Astrocyte of the cerebellum (primary cell): ENCODE data around the gene RNF144A.
A peak's percentile ranks its signal among the peaks of the same experiment; 100 is the strongest.

ENCODE experiments used
- DNase-seq: peaks from one replicate; pipeline ENCODE4 v3.0.0-alpha.2; 2011; ENCODE audit warnings: low read depth
- H3K4me3 ChIP-seq: 2 replicates; pipeline ENCODE4 v1.5.1; 2011; ENCODE audit warnings: mild to moderate bottlenecking, low read depth, low read length, moderate library complexity
- in situ Hi-C: cut with HindIII; loops from 2 replicates; pipeline ENCODE4 v1.10.0; 2017; ENCODE audit warnings: low sequenced_read_pairs
- TF ChIP-seq, protein P1 (sequence below): IDR thresholded peaks from 2 replicates; pipeline ENCODE4 v1.5.1; 2012; ENCODE audit warnings: low read length, low read depth, moderate library complexity, mild to moderate bottlenecking; ENCODE audit errors: missing control alignments

The RNF144A gene

DNA sequence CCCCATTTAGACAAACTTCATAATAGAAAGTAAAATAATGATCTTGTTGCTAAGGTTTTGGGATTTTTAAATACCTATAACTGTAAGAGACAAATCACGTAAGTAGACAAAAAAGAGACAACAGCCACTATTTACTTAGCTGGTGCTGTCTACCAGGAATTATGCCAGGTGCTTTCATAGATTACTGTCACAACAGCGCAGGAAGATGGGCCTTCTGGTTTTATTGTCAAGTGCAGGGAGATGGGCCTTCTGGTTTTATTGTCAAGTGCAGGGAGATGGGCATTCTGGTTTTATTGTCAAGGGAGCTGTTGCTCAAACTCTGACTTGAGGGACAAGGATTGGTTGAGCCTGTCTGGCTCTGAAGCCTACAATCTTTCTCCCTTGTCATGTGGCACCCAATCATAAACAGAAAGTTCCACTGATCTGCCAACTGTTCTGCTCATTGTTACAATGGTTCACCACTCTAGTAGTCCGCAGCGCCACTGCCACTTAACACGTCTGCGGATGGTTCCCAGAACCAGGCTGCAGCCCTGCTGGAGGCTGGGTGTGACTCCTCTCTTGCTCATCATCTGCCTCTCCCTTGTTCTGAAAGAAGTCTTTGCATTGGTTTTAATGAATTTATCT lies 95.0 kb downstream of the RNF144A start:
- TF ChIP-seq, protein P1, sequence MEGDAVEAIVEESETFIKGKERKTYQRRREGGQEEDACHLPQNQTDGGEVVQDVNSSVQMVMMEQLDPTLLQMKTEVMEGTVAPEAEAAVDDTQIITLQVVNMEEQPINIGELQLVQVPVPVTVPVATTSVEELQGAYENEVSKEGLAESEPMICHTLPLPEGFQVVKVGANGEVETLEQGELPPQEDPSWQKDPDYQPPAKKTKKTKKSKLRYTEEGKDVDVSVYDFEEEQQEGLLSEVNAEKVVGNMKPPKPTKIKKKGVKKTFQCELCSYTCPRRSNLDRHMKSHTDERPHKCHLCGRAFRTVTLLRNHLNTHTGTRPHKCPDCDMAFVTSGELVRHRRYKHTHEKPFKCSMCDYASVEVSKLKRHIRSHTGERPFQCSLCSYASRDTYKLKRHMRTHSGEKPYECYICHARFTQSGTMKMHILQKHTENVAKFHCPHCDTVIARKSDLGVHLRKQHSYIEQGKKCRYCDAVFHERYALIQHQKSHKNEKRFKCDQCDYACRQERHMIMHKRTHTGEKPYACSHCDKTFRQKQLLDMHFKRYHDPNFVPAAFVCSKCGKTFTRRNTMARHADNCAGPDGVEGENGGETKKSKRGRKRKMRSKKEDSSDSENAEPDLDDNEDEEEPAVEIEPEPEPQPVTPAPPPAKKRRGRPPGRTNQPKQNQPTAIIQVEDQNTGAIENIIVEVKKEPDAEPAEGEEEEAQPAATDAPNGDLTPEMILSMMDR: no peak
- in situ Hi-C loops: no loop called here
- no peak overlapping the region for H3K4me3 ChIP-seq
- DNase-seq: no peak

DNA sequence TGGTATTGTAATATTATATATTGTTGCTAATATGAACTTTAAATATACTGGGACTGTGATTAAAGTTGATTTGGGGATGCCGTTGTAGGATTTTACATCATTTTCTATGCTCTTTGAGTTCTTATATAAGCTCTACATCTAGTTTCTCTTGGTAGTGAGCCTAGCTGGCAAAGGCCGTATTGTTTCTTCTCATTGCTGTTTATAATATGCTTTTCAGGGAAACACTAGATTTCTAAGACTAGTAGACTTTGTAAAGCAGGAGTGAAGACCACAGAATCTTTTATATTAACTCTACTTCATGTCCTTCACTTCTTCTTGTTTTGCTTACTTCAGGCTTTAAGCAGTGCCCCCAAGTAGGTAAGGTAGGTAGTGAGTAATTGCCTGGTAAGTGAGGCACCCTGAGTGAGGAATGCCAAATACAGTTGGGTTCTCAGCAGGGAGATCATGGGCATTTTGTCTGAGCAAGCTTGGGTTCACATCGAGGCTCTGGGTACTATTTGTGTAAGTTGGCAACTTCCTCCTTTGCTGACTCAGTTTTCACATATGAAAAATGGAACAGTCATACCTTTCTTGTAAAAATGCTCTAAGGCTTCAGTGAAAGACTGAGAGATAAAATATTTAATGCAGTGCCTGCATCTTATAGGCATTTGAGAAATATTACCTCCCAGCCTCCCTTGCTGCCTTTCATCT lies 96.4 kb downstream of the RNF144A start:
- in situ Hi-C loops: no loop called here
- H3K4me3 ChIP-seq: no peak overlapping the region
- DNase-seq: no peak
- TF ChIP-seq, protein P1: no peak

DNA sequence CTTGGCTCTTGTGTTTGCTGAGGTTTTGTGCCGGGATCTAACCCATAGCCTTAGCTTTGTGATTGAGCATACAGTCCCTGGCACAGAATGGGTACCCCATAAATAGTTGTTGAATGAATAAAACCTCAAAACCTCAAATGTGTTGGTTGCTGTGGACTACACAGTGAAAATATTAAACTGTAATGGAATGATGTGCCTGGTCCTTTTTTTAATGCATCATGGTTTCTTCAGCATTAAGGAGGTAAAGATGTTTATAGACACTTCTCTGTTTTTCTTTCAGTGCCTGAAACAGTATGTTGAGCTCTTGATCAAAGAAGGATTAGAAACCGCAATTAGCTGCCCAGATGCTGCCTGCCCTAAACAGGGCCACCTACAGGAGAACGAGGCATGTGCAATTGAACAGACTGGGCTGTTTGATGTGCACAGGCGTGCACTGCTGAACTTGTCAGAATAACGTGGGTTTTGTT lies 97.0 kb downstream of the RNF144A start:
- no peak overlapping the region for H3K4me3 ChIP-seq
- in situ Hi-C loops: no loop called here
- TF ChIP-seq, protein P1: peak; percentile 82

DNA sequence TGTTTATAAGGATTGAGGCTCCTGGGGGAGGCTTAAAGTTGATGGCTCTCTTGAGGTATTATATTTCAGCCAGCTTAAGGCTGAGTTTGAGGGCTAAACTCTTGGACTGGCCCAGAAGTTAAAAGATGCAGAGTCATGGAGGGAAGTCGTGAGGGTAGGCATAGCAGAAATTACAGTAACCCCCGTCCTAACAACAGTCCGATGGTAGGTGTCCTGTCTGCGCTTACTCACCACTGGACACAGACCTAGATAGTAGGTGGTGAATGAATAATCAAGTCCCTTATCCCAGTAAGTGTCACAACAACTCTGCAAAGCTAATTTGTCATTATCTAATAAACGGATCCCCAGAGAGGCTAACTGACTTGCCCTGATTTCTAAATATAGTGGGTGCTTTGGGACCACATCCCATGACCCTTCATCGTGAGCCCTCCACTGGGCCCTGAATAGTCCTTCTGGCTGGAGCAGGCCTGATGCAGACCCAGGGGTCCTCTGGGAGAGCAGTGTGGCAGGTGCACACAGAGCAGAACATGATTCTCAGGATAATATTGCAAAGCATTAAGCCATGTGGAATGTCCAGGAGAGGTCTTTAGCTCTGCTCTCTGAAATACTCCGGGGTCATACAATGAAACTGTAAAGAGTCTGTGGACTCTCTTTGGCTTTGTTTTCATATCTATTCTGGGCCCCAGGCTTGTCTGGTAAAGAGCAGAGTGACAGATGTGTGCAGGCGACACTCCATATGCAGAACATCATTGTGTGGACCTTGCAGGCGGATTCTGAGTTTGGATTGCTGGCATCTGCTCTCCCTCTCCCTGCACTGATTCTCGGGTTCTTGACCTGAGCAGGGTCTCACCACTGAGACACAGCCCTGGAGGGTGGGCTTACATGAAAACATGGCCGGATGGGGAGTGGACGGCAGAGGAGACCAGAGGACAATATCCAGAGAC lies 98.1 kb downstream of the RNF144A start:
- in situ Hi-C loops: no loop called here
- TF ChIP-seq, protein P1: no peak
- H3K4me3 ChIP-seq: no peak overlapping the region
- DNase-seq: no peak

More for the DNA sequence above, 97.0 kb downstream of the RNF144A start:
- peak; percentile 76 for DNase-seq

DNA sequence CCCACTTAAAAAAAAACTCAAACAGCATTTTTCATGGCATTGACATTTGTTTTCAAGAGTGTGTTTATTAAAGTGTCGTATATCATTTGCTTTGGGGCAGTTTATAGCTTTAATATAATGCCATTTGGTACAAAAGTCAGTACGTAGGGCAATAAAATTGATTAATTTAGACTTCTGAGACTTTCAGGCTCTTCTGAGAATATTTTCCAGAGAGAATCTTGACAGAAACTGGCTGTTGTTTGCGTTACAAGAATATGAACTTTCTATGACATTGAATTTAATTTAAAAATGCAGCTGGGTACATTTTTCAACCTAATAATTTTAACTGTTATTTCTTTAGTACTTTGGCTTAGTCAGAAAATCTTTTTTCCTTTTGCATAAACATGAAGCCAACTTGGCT lies 98.9 kb downstream of the RNF144A start:
- no peak for DNase-seq
- in situ Hi-C loops: no loop called here
- TF ChIP-seq, protein P1: no peak
- no peak overlapping the region for H3K4me3 ChIP-seq

DNA sequence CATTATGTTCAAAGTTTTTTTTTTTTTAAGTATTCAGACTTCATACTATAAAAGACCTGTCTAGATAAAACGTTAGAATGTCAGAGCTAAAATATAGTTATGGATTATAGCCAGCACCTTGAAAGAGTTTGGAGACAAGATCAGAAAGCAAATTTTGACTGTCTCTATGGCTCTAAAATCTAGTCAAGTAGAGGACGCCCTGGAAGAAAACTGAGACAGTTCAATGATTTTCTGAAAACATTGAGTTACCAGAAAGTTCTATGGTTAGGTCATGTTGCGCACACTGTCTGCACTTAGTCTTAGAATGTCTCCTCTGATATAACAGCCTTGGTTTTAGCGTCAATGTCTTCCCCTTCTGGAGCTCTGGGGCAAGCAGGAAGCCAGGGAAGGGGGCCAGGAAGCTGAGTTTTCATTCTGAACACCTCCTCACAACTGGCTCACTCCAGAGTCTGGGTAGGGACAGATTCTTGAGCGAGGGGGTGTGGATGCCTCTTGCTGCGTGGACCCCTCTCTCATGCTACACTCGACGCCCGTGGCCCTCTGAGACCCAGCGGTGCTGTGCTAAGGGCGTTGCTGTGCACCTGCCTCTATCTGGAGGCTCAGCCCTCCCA lies 99.5 kb downstream of the RNF144A start:
- no peak for DNase-seq
- no peak overlapping the region for H3K4me3 ChIP-seq
- TF ChIP-seq, protein P1: no peak
- in situ Hi-C loops: no loop called here
